GM12878 (cell line): Measurements from ENCODE around the gene VWA3B. TPM values are rescaled to one million over a fixed set of nuclear protein-coding genes. Genes with fewer than 3 reads are reported as not detected.

ENCODE experiments used
- ATAC-seq: fragments of 200-7000 bp; cut with Tn5 transposase; 3 replicates; pipeline ENCODE4 v1.9.1; 2020; ENCODE audit warnings: mild to moderate bottlenecking, moderate library complexity
- BruUV-seq: library from RNA; stranded (reverse); fragments of 400-500 nt; replicated peaks from 2 replicates; lab custom pipeline; 2021; lab: Mats Ljungman, UMichigan
- CTCF ChIA-PET: fragments of 300-600 bp; sonication (Branson Sonifier 250); formaldehyde crosslinking; extraction: SDS; loops from one replicate; lab custom pipeline; 2021; ENCODE audit warnings: inconsistent platforms; lab: Yijun Ruan, JAX
- POLR2A ChIA-PET: fragments of 350-600 bp; formaldehyde crosslinking; extraction: SDS; loops from one replicate; lab custom pipeline; 2021; ENCODE audit warnings: inconsistent platforms; lab: Charles Lee
- RAD21 ChIA-PET: fragments of 300-600 bp; sonication (Branson Sonifier 250); formaldehyde crosslinking; loops from one replicate; lab custom pipeline; 2023; ENCODE audit warnings: antibody characterized with exemption; ENCODE audit not compliant: unreplicated experiment; lab: Charles Lee
- SMC1A ChIA-PET: fragments of 300-600 bp; sonication (Branson Sonifier 250); formaldehyde crosslinking; loops from one replicate; lab custom pipeline; 2023; ENCODE audit not compliant: unreplicated experiment, uncharacterized antibody; lab: Charles Lee
- DNase-seq: peaks from one replicate; pipeline ENCODE4 v3.0.0-alpha.2; 2011; ENCODE audit warnings: low read depth, low spot score
- FAIRE-seq: peaks from 3 replicates; lab custom pipeline; 2011; peaks lifted over from hg19 to GRCh38; lab: Jason Lieb, UNC
- H2AFZ ChIP-seq: 2 replicates; pipeline ENCODE4 v1.6.0; 2011; ENCODE audit warnings: low read depth, low read length, control low read depth; ENCODE audit not compliant: control insufficient read depth
- H3K27ac ChIP-seq: 2 replicates; pipeline ENCODE4 v1.5.1; 2011; ENCODE audit warnings: control low read depth; ENCODE audit not compliant: control insufficient read depth, insufficient read depth
- H3K27me3 ChIP-seq, 2 experiments: replicated peaks in 1 of 2; 2 replicates each; pipeline versions ENCODE4 v1.6.0 to v1.6.1; 2011; ENCODE audit warnings: low read length in 1 of 2; ENCODE audit not compliant: control insufficient read depth in 2 of 2, insufficient read depth in 2 of 2
- H3K36me3 ChIP-seq, 2 experiments: 2 replicates each; pipeline ENCODE4 v1.5.1; 2011; ENCODE audit warnings: low read length in 1 of 2; ENCODE audit not compliant: control insufficient read depth in 2 of 2, insufficient read depth in 2 of 2
- H3K4me1 ChIP-seq: 2 replicates; pipeline ENCODE4 v1.6.1; 2011; ENCODE audit warnings: mild to moderate bottlenecking, low read length, moderate library complexity, mixed read lengths; ENCODE audit not compliant: control insufficient read depth, insufficient read depth
- H3K4me2 ChIP-seq: 2 replicates; pipeline ENCODE4 v1.6.0; 2011; ENCODE audit warnings: control low read depth; ENCODE audit not compliant: control insufficient read depth, insufficient read depth
- H3K4me3 ChIP-seq: fragments of 200-600 bp; sonication (generic); 2 replicates; pipeline ENCODE4 v1.5.1; 2016
- H3K79me2 ChIP-seq: 2 replicates; pipeline ENCODE4 v1.6.0; 2011; ENCODE audit warnings: low read length; ENCODE audit not compliant: control insufficient read depth, insufficient read depth
- H3K9ac ChIP-seq: 2 replicates; pipeline ENCODE4 v1.8.0; 2011; ENCODE audit warnings: low read length, control low read depth, mixed read lengths; ENCODE audit not compliant: control insufficient read depth, insufficient read depth
- H3K9me3 ChIP-seq: replicated peaks from 3 replicates; pipeline ENCODE4 v1.5.1; 2011; ENCODE audit warnings: mild to moderate bottlenecking, low read length; ENCODE audit not compliant: control insufficient read depth, insufficient read depth
- H4K20me1 ChIP-seq: 2 replicates; pipeline ENCODE4 v1.6.0; 2011; ENCODE audit not compliant: control insufficient read depth, insufficient read depth
- ASH2L ChIP-seq: fragments of 300-600, 200-600 bp; sonication (generic); IDR thresholded peaks from 2 replicates; pipeline ENCODE4 v1.6.1; 2017; ENCODE audit warnings: low read depth, mild to moderate bottlenecking, borderline replicate concordance
- ATF7 ChIP-seq: fragments of 450-650 bp; IDR thresholded peaks from 2 replicates; pipeline ENCODE4 v1.6.1; 2016; ENCODE audit warnings: low read depth, mild to moderate bottlenecking
- FOS ChIP-seq: IDR thresholded peaks from 3 replicates; pipeline ENCODE4 v1.6.1; 2011; ENCODE audit warnings: borderline replicate concordance; ENCODE audit not compliant: insufficient read length; ENCODE audit errors: extremely low read depth
- IKZF1 ChIP-seq: fragments of 450-650 bp; conservative IDR thresholded peaks from 2 replicates; pipeline ENCODE4 v1.6.1; 2017; ENCODE audit warnings: antibody characterized with exemption, mild to moderate bottlenecking
- MEF2A ChIP-seq: IDR thresholded peaks from 2 replicates; pipeline ENCODE4 v1.6.1; 2011; ENCODE audit warnings: low read depth, mild to moderate bottlenecking, low read length, moderate library complexity; ENCODE audit not compliant: insufficient read depth
- POLR2AphosphoS5 ChIP-seq: IDR thresholded peaks from 2 replicates; pipeline ENCODE4 v1.6.1; 2011; ENCODE audit warnings: mild to moderate bottlenecking, low read length, inconsistent platforms
- SUZ12 ChIP-seq: fragments of 200-600 bp; sonication (generic); IDR thresholded peaks from one replicate; pipeline ENCODE4 v1.6.1; 2018; ENCODE audit warnings: antibody characterized with exemption, mild to moderate bottlenecking; ENCODE audit not compliant: unreplicated experiment
- TAF1 ChIP-seq: IDR thresholded peaks from 2 replicates; pipeline ENCODE4 v1.6.1; 2011; ENCODE audit warnings: mild to moderate bottlenecking, low read depth, low read length, borderline replicate concordance
- TCF12 ChIP-seq: IDR thresholded peaks from 2 replicates; pipeline ENCODE4 v1.6.1; 2011; ENCODE audit warnings: low read depth, mild to moderate bottlenecking, low read length
- TCF7 ChIP-seq: IDR thresholded peaks from 2 replicates; pipeline ENCODE4 v1.6.1; 2014; ENCODE audit warnings: antibody characterized with exemption, borderline replicate concordance
- ZZZ3 ChIP-seq: IDR thresholded peaks from 2 replicates; pipeline ENCODE4 v1.6.1; 2011; ENCODE audit warnings: low read depth; ENCODE audit not compliant: control insufficient read depth, insufficient read length
- WGBS: methylation state at CpG from one replicate; pipeline ENCODE4 v1.1.6; 2016; ENCODE audit warnings: low lambda C conversion rate; ENCODE audit not compliant: insufficient replicate concordance, insufficient coverage; ENCODE audit errors: missing lambda C conversion rate; 5-methylcytosine and 5-hydroxymethylcytosine counted together
- in situ Hi-C: fragments of 300-500 bp; cut with MboI; formaldehyde crosslinking; loops from 9 replicates; pipeline ENCODE4 v1.14.3; 2018; ENCODE audit warnings: mixed read lengths
- intact Hi-C: fragments of 100-400 bp; cut with micrococcal nuclease; formaldehyde crosslinking; loops from one replicate; pipeline ENCODE4 v1.14.2; 2022; ENCODE audit not compliant: unreplicated experiment
- polyA plus RNA-seq, 11 experiments: library from polyadenylated mRNA; depleted of rRNA in 4 of 11; unstranded in 6 of 11; stranded (reverse) in 5 of 11; fragments of >200 nt; fragmentation: Nextera tagmentation in 4 of 11; fragmentation: Illumina TruSeq in 1 of 11; extraction: Ambion mirVana in 4 of 11; extraction: Trizol in 1 of 11; gene quantifications; 1 replicate in 1 of 11; 2 replicates in 10 of 11; pipeline versions ENCODE4 v1.2.1 to v1.2.3, GENCODE V29; 2011 to 2016; ENCODE audit warnings: inconsistent platforms in 2 of 11, missing spikeins in 2 of 11, low read depth in 1 of 11
- total RNA-seq, 4 experiments: library from RNA; depleted of rRNA in 3 of 4; stranded (reverse); fragments of >200 nt in 3 of 4; fragmentation: Illumina TruSeq in 1 of 4; extraction: Trizol in 1 of 4; gene quantifications; 2 replicates each; pipeline versions ENCODE4 v1.2.1 to v1.2.3, GENCODE V29; 2013 to 2021
- TF ChIP-seq, protein P1 (sequence below): fragments of 450-650 bp; formaldehyde crosslinking; IDR thresholded peaks from 2 replicates; pipeline ENCODE4 v1.4.0; 2020; ENCODE audit warnings: mild to moderate bottlenecking, moderate library complexity
- TF ChIP-seq, protein P2 (sequence below): IDR thresholded peaks from 2 replicates; pipeline ENCODE4 v1.6.1; 2012; ENCODE audit warnings: improper control_type of control experiment, low read depth, low read length; ENCODE audit not compliant: insufficient replicate concordance

VWA3B gene
- total and polyA plus RNA-seq, 10 of the 15 experiments (the other 5 are each of a cell fraction or from before 2014, with no cell fraction given), result 0.04 to 0.86 (median 0.19) TPM; not detected in 4

DNA sequence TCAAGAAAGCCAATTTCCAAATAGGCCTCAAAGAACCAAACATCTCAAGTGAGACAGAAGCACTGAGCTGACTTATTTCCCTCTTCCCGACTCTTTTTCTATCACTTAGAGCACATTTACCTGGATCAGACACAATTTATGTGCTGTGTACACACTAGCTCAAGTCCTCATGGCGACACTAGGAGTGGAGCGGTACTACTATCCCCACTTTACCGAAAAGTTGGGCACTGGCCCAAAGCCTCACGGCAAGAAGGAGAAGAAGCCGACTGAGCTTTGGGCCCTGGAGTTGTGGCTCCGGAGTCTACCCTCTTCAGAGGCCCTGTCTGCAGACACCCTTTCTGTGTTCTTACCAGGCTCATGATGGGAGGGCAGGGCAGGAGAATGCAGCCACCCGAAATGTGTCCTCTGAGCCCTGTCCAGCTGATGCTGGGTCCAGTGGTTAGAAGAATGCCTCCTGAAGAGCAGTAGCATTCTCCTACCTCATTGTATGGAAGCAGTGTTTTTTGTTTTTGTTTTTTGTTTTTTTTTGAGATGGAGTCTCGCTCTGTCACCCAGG lies 167.6 kb downstream of the VWA3B start:
- in situ Hi-C loops, result loop anchor here (10.0 kb wide), 1 partner anchor 430 kb away; no protein-coding TSS in a partner anchor
- RAD21 ChIA-PET, result no interaction called here
- WGBS, result 59% methylated on average over 9 of the region's 9 CpGs
- DNase-seq (no peak), ATAC-seq (no peak), FAIRE-seq (no peak)
- CTCF ChIA-PET, result interaction anchor here (1.4 to 3.5 kb wide), 2 partner anchors 14 to 42 kb away, joined by 4 to 17 read pairs; no protein-coding TSS in a partner anchor
- H3K4me2 ChIP-seq, result no peak overlapping the region
- SMC1A ChIA-PET, result interaction anchor here (1.4 to 2.2 kb wide), 3 partner anchors 14 to 26 kb away, joined by 3 to 6 read pairs (median 4); no protein-coding TSS in a partner anchor
- H3K4me1 ChIP-seq, result no peaks in the 10 kb centered on the region
- intact Hi-C loops, result no loop called here
- no peaks in the 10 kb centered on the region for H3K79me2 ChIP-seq
- POLR2A ChIA-PET, result no interaction called here
- no peak overlapping the region for H2AFZ ChIP-seq
- no peak overlapping the region for H3K27ac ChIP-seq
- BruUV-seq, result no TSS peak
- no peak overlapping the region for H3K9ac ChIP-seq
- no peak for TF ChIP-seq IKZF1
- no peak for TF ChIP-seq TCF12
- TF ChIP-seq POLR2AphosphoS5, result no peak
- TF ChIP-seq ZZZ3, result no peak
- TF ChIP-seq, protein P1, sequence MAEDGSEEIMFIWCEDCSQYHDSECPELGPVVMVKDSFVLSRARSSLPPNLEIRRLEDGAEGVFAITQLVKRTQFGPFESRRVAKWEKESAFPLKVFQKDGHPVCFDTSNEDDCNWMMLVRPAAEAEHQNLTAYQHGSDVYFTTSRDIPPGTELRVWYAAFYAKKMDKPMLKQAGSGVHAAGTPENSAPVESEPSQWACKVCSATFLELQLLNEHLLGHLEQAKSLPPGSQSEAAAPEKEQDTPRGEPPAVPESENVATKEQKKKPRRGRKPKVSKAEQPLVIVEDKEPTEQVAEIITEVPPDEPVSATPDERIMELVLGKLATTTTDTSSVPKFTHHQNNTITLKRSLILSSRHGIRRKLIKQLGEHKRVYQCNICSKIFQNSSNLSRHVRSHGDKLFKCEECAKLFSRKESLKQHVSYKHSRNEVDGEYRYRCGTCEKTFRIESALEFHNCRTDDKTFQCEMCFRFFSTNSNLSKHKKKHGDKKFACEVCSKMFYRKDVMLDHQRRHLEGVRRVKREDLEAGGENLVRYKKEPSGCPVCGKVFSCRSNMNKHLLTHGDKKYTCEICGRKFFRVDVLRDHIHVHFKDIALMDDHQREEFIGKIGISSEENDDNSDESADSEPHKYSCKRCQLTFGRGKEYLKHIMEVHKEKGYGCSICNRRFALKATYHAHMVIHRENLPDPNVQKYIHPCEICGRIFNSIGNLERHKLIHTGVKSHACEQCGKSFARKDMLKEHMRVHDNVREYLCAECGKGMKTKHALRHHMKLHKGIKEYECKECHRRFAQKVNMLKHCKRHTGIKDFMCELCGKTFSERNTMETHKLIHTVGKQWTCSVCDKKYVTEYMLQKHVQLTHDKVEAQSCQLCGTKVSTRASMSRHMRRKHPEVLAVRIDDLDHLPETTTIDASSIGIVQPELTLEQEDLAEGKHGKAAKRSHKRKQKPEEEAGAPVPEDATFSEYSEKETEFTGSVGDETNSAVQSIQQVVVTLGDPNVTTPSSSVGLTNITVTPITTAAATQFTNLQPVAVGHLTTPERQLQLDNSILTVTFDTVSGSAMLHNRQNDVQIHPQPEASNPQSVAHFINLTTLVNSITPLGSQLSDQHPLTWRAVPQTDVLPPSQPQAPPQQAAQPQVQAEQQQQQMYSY, result no peak
- TF ChIP-seq TAF1, result no peak
- no peak for TF ChIP-seq FOS
- no peak for TF ChIP-seq ATF7
- no peak for TF ChIP-seq MEF2A
- no peak for TF ChIP-seq ASH2L
- no peak for TF ChIP-seq SUZ12
- TF ChIP-seq, protein P2, sequence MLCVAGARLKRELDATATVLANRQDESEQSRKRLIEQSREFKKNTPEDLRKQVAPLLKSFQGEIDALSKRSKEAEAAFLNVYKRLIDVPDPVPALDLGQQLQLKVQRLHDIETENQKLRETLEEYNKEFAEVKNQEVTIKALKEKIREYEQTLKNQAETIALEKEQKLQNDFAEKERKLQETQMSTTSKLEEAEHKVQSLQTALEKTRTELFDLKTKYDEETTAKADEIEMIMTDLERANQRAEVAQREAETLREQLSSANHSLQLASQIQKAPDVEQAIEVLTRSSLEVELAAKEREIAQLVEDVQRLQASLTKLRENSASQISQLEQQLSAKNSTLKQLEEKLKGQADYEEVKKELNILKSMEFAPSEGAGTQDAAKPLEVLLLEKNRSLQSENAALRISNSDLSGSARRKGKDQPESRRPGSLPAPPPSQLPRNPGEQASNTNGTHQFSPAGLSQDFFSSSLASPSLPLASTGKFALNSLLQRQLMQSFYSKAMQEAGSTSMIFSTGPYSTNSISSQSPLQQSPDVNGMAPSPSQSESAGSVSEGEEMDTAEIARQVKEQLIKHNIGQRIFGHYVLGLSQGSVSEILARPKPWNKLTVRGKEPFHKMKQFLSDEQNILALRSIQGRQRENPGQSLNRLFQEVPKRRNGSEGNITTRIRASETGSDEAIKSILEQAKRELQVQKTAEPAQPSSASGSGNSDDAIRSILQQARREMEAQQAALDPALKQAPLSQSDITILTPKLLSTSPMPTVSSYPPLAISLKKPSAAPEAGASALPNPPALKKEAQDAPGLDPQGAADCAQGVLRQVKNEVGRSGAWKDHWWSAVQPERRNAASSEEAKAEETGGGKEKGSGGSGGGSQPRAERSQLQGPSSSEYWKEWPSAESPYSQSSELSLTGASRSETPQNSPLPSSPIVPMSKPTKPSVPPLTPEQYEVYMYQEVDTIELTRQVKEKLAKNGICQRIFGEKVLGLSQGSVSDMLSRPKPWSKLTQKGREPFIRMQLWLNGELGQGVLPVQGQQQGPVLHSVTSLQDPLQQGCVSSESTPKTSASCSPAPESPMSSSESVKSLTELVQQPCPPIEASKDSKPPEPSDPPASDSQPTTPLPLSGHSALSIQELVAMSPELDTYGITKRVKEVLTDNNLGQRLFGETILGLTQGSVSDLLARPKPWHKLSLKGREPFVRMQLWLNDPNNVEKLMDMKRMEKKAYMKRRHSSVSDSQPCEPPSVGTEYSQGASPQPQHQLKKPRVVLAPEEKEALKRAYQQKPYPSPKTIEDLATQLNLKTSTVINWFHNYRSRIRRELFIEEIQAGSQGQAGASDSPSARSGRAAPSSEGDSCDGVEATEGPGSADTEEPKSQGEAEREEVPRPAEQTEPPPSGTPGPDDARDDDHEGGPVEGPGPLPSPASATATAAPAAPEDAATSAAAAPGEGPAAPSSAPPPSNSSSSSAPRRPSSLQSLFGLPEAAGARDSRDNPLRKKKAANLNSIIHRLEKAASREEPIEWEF, result no peak
- no peak for TF ChIP-seq TCF7
- H3K9me3 ChIP-seq, result no peaks in the 10 kb centered on the region; the same call in 2 of the 3 replicates
- no peaks in the 10 kb centered on the region for H4K20me1 ChIP-seq
- H3K4me3 ChIP-seq, result no peak overlapping the region
- no peaks in the 10 kb centered on the region for H3K27me3 ChIP-seq
- H3K36me3 ChIP-seq, result no peaks in the 10 kb centered on the region
